ENCODE data around the gene MRPS12.

DNA sequence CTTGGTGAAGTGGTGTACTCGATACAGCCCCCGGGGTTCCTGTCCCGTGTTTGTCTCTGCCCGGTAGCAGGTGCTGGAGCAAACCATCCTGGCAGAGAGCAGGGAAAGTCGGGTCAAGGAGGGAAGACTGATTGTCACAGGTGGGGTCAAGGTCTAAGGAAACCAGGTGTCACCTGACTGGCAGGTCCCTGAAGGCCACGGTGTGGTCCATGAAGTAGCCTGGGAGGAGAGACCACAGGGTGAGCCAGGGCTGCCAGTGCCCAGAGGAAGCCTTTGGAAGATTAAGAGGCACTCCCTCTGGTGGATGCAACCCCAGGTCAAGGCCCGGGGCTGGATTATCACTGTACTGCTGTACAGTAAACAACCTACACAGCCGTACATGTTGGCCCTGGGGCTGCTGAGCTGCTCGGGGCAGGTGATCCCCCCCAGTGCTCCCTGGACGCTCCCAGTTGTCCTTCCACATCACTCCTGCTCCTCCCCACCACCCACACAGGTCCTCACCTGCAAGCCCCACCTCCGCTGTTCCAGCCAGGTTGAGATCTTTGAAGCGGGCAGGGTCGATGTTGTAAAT lies 12.7 kb upstream of the MRPS12 start:
- no peak for TF ChIP-seq ZFP3 (CRISPR knock-in tag; IDR thresholded peaks at IDR 0.05)
- no peak for TF ChIP-seq RARB (CRISPR knock-in tag; IDR thresholded peaks at IDR 0.05)
- TF ChIP-seq CSDC2 (CRISPR knock-in tag; IDR thresholded peaks at IDR 0.05): no peak
- no peak for TF ChIP-seq TCF4 (CRISPR knock-in tag; IDR thresholded peaks at IDR 0.05; ENCODE audit: borderline replicate concordance)
- no peak for TF ChIP-seq ZNF8 (CRISPR knock-in tag; IDR thresholded peaks at IDR 0.05)
- TF ChIP-seq OSR1 (CRISPR knock-in tag; IDR thresholded peaks at IDR 0.05): no peak
- TF ChIP-seq, protein P1, sequence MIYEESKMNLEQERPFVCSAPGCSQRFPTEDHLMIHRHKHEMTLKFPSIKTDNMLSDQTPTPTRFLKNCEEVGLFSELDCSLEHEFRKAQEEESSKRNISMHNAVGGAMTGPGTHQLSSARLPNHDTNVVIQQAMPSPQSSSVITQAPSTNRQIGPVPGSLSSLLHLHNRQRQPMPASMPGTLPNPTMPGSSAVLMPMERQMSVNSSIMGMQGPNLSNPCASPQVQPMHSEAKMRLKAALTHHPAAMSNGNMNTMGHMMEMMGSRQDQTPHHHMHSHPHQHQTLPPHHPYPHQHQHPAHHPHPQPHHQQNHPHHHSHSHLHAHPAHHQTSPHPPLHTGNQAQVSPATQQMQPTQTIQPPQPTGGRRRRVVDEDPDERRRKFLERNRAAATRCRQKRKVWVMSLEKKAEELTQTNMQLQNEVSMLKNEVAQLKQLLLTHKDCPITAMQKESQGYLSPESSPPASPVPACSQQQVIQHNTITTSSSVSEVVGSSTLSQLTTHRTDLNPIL (CRISPR knock-in tag; IDR thresholded peaks at IDR 0.05; ENCODE audit: low read depth): no peak
- no peak for TF ChIP-seq ISL1 (CRISPR knock-in tag; IDR thresholded peaks at IDR 0.05)
- TF ChIP-seq ZC3H10 (CRISPR knock-in tag; IDR thresholded peaks at IDR 0.05): no peak
- no peak for TF ChIP-seq SNAI2 (CRISPR knock-in tag; IDR thresholded peaks at IDR 0.05)
- TF ChIP-seq, protein P2, sequence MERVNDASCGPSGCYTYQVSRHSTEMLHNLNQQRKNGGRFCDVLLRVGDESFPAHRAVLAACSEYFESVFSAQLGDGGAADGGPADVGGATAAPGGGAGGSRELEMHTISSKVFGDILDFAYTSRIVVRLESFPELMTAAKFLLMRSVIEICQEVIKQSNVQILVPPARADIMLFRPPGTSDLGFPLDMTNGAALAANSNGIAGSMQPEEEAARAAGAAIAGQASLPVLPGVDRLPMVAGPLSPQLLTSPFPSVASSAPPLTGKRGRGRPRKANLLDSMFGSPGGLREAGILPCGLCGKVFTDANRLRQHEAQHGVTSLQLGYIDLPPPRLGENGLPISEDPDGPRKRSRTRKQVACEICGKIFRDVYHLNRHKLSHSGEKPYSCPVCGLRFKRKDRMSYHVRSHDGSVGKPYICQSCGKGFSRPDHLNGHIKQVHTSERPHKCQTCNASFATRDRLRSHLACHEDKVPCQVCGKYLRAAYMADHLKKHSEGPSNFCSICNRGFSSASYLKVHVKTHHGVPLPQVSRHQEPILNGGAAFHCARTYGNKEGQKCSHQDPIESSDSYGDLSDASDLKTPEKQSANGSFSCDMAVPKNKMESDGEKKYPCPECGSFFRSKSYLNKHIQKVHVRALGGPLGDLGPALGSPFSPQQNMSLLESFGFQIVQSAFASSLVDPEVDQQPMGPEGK (CRISPR knock-in tag; IDR thresholded peaks at IDR 0.05; ENCODE audit: borderline replicate concordance): no peak
- no peak for TF ChIP-seq ARNTL (CRISPR knock-in tag; IDR thresholded peaks at IDR 0.05; ENCODE audit: borderline replicate concordance, low read depth)
- no peak for TF ChIP-seq ZFP30 (CRISPR knock-in tag; IDR thresholded peaks at IDR 0.05)

All from SK-N-SH treated with all-trans-retinoic acid at 6 μM for 48 hours (cell line).